GM21526 (cell line): ENCODE results near the gene SIAH3.

Source experiments
- ATAC-seq: cut with Tn5 transposase; IDR thresholded peaks from one replicate; pipeline ENCODE4 v1.9.1; 2021; ENCODE audit warnings: moderate library complexity; ENCODE audit not compliant: unreplicated experiment, low FRiP score

SIAH3 gene

GRCh38 chr13:45863709-45864590, 12.4 kb upstream of the SIAH3 start:
- ATAC-seq, result no peak

- no peak for ATAC-seq
Measured at GRCh38 chr13:45861322-45861721, 9.8 kb upstream of the SIAH3 start.

DNA sequence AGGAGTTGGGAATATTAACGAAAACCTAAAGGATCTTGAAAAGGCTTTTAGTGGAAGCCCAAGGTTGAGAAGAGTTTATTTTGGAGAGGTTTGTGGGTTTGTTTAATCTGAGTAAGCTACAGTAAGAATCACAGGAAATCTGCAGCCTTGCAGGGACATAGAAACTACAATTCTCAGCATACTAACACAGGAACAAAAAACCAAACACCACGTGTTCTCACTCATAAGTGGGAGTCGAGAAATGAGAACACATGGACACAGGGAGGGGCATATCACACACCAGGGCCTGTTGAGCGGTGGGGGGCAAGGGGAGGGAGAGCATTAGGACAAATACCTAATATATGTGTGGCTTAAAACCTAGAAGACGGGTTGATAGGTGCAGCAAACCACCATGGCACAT, 8.7 kb upstream of the SIAH3 start:
- ATAC-seq, result no peak

GRCh38 chr13:45859705-45860104, 8.2 kb upstream of the SIAH3 start:
- no peak for ATAC-seq

- no peak for ATAC-seq
Measured at GRCh38 chr13:45852494-45852893, 941 bp upstream of the SIAH3 start.

GRCh38 chr13:45851956-45852355, 403 bp upstream of the SIAH3 start:
- no peak for ATAC-seq

DNA sequence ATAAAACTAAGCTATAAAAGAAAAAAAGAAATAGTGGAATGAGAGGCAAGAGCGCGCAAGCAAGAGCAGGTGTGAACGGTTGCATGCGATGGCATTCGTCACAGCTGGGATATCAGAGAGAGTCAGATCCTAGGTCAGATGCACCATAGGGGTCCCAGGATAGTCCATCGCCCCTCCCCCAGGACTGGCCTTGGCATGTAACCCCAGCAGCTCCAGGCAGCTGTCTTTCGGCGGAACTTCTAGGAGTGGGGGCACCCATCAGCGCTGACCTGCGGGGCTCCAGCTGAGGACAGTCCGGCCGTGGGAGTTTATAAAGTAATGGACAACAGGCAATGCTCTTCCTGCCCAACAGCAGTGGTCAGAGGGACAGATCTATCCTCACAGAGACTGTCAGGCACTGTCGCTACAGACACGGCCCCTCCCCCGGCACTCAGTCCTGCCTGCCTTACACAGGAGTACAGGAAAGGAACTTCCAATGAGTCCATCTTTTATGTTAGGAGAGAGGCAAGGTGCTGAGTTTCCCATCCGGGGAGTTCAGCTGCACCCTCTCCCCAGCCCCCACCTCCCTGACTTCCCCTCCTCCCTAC, 1.4 kb downstream of the SIAH3 start:
- ATAC-seq, result no peak

GRCh38 chr13:45849408-45849807, 2.1 kb downstream of the SIAH3 start:
- no peak for ATAC-seq

DNA sequence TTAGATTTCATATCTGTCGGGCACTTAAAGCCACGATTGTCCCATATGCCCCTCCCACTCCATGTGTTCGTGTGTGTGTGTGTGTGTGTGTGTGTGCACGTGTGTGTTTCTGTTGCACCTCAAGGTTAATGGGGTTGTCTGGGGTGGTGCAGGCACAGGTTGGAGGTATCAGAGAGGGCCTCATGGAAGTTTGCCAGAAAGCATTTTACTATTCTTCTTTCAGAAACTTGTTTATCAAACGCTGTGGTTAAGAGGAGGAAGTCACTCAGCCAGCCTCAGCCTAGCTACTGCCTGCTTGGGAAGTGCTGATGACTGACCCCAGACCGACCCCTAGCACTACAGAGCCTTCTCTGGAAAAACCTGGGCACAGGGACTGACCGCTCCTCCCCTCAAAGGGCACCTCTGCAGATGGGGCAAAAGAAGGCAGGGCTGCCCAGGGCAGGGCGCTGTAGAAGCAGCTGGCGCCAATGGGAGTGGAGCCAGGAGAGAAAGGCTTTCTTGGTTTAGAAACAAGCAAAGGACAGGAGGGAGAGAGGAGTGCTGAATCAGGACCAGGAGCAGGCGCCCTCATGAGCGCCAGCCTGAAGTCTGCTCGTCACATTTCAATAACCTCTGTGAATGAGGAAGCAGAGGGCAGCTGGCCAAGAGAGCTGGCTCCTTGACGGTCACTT, 3.9 kb downstream of the SIAH3 start:
- no peak for ATAC-seq

DNA sequence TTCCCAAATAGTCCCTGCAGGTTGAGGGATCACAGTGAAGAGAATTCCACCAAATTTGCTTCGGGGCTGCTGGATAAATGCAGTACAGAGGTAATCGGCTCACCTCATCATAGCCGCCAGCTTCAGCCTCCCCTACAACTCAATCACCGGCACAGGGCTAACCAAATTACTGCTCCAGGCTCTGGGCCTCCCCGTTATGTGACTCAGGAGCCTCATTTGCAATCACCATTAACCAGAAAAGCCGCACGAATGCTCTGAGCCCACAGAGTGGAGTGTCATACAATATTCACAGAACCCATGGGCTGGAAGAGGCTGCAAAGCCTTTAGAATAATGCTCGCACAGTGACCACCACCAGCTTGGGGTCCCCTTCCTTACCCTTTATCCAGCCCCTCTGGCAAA, 4.9 kb downstream of the SIAH3 start:
- ATAC-seq, result no peak

DNA sequence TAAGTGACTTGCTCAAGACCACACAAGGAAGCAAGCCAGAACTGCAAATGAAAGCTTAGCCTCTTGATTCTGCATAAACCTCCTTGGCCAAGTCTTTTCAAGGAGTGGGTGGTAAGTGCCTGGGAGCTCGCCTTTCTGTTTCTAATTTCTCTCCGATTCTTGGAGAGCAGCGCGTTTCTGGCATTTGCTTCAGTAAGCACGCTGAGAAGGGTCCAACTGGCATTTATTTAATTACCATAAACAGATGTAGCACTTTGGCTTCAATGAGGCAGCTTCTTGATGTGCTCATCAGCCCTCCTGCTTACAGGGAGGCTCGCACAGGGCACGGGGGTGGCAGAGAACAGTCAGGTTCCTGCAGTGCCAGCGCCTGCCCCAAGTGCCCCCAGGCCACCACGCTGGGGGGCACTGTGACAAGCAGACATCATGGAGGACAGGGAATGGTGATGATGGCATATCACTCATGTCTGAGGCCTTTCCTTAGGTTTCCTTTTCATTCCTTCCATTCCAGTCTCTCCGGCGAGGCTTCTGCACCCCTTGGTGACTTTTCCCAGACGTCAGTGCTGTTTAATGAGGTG, 13.3 kb downstream of the SIAH3 start:
- no peak for ATAC-seq

DNA sequence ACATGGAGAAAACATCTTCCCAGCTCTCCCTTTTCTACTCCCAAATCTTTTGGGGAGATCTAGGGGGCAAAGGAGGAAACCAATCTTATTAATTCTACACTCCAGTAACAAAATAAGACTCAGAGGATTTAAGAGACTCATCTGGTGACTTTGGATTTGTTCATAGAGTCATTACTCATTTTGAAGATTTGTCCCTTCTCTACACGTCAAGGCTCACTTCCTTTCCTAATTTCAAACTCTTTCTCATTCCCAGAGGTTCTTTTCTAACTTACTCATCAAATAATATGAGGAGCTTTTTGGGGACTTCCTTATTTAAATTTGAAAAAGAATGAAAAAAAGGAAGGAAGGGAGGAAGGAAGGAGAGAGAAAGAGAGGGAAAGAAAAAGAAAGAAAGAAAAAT, 14.4 kb downstream of the SIAH3 start:
- no peak for ATAC-seq

GRCh38 chr13:45834411-45834994, 17.1 kb downstream of the SIAH3 start:
- ATAC-seq, result no peak

DNA sequence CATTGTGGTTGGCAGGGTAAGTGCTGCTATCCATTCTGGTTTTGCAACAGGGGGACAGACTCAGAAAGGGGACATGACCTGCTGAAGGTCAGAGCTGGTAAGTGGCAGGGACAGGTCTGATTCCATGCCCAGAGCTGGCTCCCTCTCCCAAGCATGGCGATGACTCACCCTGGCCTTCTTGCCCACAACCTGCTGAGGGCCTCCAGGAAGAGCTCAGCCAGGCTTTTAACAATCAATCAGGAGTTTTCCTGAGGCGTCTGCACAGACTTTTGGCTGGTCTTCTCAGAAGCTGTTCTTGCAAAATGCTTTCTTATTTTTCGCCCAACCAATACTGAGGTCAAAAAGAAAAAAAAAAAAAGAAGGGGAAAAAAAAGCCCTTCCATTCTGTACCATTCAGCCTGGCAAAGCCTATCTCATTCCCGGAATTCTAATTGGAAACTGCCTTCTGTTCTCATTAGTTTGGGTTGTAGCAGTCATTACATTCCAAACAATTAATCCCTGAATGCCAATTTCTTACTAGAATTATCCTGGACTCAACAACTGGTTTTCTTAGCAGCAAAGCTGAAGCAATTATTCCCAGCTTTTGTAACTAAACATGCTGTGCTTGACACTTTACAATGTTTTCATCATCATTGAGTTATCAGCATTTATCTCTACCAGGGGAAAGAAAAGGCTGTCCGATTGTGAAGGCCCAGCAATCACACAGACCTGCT, 17.7 kb downstream of the SIAH3 start:
- no peak for ATAC-seq

DNA sequence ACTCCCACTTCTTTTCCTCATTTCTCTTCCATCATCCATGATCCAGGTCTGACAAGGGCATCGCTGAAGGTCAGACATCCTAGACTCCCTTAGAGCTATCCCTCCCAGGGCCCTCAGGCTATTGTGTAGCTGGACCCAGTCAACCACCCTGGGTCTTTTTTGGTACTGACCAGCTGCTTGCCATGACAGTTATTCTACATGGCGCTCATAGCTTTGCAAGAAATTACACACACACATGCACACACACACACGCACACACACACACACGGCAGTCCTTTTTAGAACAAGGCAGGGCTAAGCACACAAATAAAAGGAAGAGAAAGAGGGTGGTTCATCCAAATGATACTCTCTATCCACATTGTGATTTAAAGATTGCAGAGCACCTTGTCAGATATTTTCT, 18.3 kb downstream of the SIAH3 start:
- no peak for ATAC-seq

DNA sequence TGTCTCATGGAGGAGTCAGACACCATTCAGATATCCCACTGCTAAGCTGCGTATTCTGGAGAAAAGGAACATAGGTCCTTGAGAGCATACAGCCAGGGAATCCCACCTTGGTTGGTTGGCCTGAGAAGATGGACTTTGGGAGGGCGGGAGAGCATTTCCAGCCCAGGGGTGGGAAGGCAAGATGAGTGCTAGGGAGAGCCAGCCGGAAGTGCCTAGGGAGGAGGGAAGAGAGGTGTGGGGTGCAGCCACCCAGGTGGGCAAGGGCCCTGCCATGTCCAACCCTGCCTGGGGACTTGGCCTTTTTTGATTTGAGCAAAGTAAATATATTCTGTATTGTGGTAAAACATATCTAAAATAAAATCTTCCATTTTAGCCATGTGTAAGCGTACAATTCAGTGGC, 19.7 kb downstream of the SIAH3 start:
- no peak for ATAC-seq

GRCh38 chr13:45830121-45830520, 21.4 kb downstream of the SIAH3 start:
- ATAC-seq, result no peak

- no peak for ATAC-seq
Measured at GRCh38 chr13:45828256-45828968, 23.1 kb downstream of the SIAH3 start.

DNA sequence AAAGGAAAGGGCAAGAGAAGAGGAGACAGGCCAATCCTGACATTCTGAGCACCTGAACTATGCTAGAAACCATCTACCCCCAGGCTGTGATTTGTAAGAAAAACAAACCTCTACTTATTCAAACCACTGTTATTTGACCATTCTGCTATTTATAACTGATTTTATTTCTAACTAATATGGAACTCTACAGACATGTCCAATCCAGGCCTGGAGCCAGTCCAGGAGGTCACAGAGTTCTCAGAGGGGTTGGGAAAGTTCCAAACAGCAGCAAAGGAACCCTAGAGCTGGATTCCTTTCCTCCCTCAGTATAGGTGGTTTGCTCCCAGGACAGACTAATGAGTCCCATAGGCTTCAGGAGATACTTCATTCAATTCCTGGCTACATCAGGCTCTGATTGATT, 24.2 kb downstream of the SIAH3 start:
- no peak for ATAC-seq

DNA sequence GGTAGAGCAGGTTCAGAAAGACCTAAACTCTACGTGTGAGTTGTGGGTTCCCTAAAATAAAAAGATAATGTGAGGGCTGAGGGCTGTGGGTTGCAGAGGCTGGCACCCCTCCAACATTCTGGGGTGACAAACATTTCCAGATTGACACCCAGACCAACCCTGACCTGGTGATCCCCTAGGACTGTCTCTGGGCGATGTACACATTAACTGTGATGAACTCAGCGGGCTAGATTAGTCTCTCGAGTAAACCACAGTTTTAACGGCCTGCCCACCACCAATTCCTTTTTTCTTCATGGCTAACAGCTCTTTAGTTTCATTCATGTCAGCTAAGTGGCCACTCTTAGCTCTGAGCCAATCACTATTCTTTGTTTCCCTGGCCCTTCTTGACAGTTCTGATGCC, 24.8 kb downstream of the SIAH3 start:
- ATAC-seq, result no peak
